ENCODE data around the gene UBE2A.

The UBE2A gene

DNA sequence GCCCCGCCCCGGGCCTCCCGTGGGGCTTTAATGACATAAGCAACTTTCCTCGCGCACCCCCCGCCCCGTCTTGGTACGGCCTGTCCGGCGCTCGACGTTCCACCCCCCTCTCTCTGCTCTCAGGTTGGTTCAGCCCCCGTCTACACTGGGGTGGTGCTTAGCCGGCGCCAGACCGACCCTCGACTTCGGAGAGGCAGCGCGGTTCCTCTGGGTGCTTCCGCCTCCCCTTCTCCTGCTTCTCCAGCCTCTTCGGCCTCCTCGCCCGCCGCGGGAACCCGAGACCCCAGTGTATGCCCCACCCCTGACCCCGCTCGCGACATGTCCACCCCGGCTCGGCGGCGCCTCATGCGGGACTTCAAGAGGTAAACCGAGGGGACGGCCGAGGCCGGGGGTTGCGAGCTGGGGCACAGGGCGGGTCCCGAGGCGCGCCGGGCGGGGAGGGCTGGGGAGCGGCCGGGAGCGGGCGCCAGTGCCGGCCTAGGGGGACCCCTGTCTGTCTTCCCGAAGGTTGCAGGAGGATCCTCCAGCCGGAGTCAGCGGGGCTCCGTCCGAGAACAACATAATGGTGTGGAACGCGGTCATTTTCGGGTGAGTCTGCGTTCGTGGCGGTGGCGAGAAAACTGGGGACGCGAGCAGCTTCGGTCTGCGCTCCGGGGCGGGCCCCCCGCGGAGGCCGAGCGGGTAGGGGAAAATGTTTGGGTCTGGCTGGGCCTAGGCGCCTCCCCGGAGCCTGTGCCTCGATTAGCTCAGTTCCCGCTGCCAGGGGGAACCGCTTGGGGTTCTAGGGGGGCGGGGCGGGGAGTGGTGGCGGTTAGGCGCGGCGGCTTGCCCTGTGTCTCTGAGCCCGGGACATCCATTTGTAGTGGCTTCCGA, at the start of gene UBE2A:
Gene UBE2A, plus strand, starts transcription at position 170 of the 873 bp plus-strand sequence. Its CDS starts 149 bp downstream, at position 319.
- H3K4me3 ChIP-seq (ENCODE audit: low read depth, low read length), result peak within 1 kb of the TSS; percentile 74
- DNase-seq (ENCODE audit: low read depth), result peak; percentile 96
- TF ChIP-seq, protein P1, sequence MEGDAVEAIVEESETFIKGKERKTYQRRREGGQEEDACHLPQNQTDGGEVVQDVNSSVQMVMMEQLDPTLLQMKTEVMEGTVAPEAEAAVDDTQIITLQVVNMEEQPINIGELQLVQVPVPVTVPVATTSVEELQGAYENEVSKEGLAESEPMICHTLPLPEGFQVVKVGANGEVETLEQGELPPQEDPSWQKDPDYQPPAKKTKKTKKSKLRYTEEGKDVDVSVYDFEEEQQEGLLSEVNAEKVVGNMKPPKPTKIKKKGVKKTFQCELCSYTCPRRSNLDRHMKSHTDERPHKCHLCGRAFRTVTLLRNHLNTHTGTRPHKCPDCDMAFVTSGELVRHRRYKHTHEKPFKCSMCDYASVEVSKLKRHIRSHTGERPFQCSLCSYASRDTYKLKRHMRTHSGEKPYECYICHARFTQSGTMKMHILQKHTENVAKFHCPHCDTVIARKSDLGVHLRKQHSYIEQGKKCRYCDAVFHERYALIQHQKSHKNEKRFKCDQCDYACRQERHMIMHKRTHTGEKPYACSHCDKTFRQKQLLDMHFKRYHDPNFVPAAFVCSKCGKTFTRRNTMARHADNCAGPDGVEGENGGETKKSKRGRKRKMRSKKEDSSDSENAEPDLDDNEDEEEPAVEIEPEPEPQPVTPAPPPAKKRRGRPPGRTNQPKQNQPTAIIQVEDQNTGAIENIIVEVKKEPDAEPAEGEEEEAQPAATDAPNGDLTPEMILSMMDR (IDR thresholded peaks at IDR 0.05; ENCODE audit: insufficient read depth, low read depth, low read length, missing control alignments), result no peak

DNA sequence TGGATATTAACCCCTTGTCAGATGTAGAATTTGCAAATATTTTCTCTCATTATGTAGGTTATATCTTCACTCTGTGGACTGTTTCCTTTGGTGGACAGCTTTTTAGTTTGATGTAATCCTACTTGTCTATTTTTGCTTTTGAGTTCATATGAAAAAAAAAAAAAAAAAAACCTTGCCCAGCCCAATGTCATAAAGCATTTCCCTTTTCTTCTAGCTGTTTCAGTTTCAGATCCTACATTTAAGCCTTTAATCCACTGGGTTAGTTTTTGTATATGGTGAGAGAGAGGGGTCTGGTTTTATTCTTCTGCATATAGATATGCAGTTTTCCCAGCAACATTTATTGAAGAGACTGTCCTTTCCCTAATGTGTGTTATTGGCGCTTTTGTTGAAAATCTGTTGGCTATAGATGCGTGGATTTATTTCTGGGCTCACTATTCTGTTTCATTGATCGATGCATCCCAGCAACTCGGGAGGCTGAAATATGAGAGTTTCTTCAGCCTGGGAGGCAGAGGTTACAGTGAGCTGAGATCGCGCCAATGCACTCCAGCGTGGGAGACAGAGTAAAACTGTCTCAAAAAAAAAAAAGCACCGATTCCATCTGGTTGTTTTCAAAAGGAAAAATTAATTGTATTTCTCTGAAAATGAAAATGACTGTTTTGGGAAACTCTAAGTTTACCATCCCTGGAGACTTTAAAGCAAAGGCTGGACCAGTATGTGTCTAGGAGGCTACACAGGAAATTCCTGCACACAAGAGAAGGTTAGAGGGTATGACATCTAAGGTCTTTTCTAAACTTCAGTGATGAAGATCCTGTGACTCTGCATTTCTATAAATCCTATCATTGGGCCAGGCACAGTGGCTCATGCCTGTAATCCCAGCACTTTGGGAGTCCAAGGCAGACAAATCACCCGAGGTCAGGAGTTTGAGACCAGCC, 44.8 kb upstream of the UBE2A start:
- H3K4me3 ChIP-seq (ENCODE audit: low read depth, low read length), result no peak overlapping the region
- TF ChIP-seq, protein P1 (IDR thresholded peaks at IDR 0.05; ENCODE audit: insufficient read depth, low read depth, low read length, missing control alignments), result no peak
- DNase-seq (ENCODE audit: low read depth), result no peak

DNA sequence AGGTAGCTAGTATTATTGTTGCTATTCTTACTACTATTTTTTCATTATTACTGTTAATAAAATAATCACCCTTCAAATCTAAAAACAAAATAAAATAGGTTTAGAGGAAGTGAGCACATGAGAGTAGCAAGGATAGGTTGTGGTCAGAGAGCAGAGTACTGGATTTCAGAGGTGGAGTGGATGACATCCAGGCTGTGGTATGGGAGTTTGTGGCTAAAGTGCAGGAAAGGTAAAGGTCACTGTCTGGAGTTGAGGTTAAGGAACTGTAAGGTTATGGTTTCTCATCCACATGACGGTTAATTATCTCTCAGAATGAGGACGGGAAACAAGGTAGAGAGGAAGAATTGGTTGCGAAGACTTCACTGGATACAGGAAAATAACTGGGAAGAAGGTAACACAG, 36.9 kb upstream of the UBE2A start:
- DNase-seq (ENCODE audit: low read depth), result no peak
- no peak overlapping the region for H3K4me3 ChIP-seq (ENCODE audit: low read depth, low read length)
- TF ChIP-seq, protein P1 (IDR thresholded peaks at IDR 0.05; ENCODE audit: insufficient read depth, low read depth, low read length, missing control alignments), result no peak

DNA sequence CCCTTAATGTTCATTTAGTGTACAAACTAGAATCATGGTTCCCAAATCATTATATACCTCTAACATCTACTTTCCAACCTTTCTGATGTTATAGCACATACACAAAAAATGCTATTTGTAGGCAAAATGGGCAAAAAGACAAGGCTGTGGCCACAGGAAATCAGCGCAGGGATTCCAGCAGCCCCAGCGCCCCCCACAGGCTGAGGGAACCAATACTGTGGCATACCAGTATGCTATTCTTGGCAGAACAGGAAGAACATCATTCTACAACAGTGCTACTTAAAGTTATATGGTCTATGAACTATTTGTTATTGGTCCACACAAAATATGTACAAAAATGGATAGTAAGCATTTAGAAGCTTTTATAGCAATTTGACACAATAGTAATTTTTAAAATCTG, 34.5 kb upstream of the UBE2A start:
- TF ChIP-seq, protein P1 (IDR thresholded peaks at IDR 0.05; ENCODE audit: insufficient read depth, low read depth, low read length, missing control alignments), result peak; percentile 6
- H3K4me3 ChIP-seq (ENCODE audit: low read depth, low read length), result no peak overlapping the region
- DNase-seq (ENCODE audit: low read depth), result no peak

DNA sequence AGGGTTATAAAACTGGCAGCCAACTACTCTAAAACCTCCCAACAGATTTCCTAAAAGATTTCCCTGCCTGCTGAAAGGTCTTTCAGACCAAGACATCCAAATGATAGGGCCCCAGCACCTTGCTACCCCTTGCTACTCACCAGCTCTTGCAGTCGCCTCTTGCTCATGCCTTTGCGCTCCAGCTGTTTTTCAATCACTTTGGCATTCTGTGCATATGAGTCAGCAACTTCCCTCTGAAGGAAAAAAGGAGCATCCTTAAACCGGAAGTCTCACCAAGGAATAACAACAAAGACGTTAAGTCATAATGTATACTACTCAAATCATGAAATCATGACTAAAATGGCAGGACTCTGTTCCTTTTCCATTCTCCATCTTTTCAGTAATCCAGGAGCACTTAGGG, 33.2 kb upstream of the UBE2A start:
- no peak for DNase-seq (ENCODE audit: low read depth)
- TF ChIP-seq, protein P1 (IDR thresholded peaks at IDR 0.05; ENCODE audit: insufficient read depth, low read depth, low read length, missing control alignments), result no peak
- no peak overlapping the region for H3K4me3 ChIP-seq (ENCODE audit: low read depth, low read length)

DNA sequence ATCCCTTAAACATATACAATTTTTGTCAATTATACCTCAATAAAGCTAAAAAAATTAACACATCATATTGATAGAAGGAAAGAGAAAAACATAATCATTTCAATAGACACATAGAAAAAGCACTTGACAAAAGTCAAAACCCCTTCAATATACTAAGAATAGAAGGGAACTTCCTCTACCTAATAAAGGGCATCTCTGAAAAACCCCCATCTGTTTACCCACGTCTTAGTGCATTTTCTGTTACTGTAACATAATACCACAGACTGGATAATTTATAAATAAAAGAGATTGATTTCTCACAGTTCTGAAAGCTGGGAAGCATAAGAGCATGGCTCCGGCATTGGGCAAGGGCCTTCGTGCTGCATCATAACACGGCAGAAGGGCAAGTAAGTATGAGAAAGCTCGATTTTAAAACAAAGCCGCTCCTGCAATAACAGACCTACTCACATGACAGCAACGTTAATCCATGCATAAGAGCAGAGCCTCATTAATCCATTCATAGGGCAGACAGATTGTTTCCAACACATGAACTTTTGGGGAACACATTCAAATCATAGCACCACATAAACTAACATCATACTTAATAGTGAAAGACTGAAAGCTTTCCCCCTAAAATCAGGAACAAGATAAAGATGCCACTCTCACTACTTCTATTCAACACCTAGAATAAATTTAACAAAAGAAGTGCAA, 24.9 kb upstream of the UBE2A start:
- H3K4me3 ChIP-seq (ENCODE audit: low read depth, low read length), result peak overlapping the region; percentile 28
- TF ChIP-seq, protein P1 (IDR thresholded peaks at IDR 0.05; ENCODE audit: insufficient read depth, low read depth, low read length, missing control alignments), result no peak
- DNase-seq (ENCODE audit: low read depth), result peak; percentile 9
